HEK293T (cell line): ENCODE data around the gene C16orf74.

ENCODE experiments used
- ARNT ChIP-seq: fragments of 450-650 bp; IDR thresholded peaks from 2 replicates; pipeline ENCODE4 v1.6.1; 2017; ENCODE audit warnings: mild to moderate bottlenecking
- BHLHE40 ChIP-seq: fragments of 450-650 bp; IDR thresholded peaks from 2 replicates; pipeline ENCODE4 v1.6.1; 2016; ENCODE audit warnings: mild to moderate bottlenecking, moderate library complexity, borderline replicate concordance
- CTBP1 ChIP-seq: fragments of 450-650 bp; IDR thresholded peaks from 2 replicates; pipeline ENCODE4 v1.6.1; 2016; ENCODE audit warnings: borderline replicate concordance
- ELF4 ChIP-seq: fragments of 450-650 bp; IDR thresholded peaks from 2 replicates; pipeline ENCODE4 v1.6.1; 2017; ENCODE audit warnings: antibody characterized with exemption
- FOXA1 ChIP-seq: fragments of 450-650 bp; IDR thresholded peaks from 2 replicates; pipeline ENCODE4 v1.6.1; 2016; ENCODE audit warnings: mild to moderate bottlenecking
- FOXK2 ChIP-seq: fragments of 450-650 bp; IDR thresholded peaks from 2 replicates; pipeline ENCODE4 v1.6.1; 2016; ENCODE audit warnings: mild to moderate bottlenecking
- FOXM1 ChIP-seq: fragments of 450-650 bp; IDR thresholded peaks from 2 replicates; pipeline ENCODE4 v1.6.1; 2017; ENCODE audit warnings: mild to moderate bottlenecking, borderline replicate concordance
- L3MBTL2 ChIP-seq: fragments of 450-650 bp; conservative IDR thresholded peaks from 2 replicates; pipeline ENCODE4 v1.6.1; 2016; ENCODE audit warnings: mild to moderate bottlenecking
- LEF1 ChIP-seq: fragments of 450-650 bp; IDR thresholded peaks from 2 replicates; pipeline ENCODE4 v1.6.1; 2017; ENCODE audit warnings: mild to moderate bottlenecking, borderline replicate concordance
- NFRKB ChIP-seq: fragments of 450-650 bp; IDR thresholded peaks from 2 replicates; pipeline ENCODE4 v1.6.1; 2016; ENCODE audit warnings: mild to moderate bottlenecking, moderate library complexity
- SP1 ChIP-seq: fragments of 450-650 bp; IDR thresholded peaks from 2 replicates; pipeline ENCODE4 v1.6.1; 2017
- SUZ12 ChIP-seq: fragments of 450-650 bp; IDR thresholded peaks from 2 replicates; pipeline ENCODE4 v1.6.1; 2016; ENCODE audit warnings: mild to moderate bottlenecking
- TARDBP ChIP-seq: fragments of 450-650 bp; IDR thresholded peaks from 2 replicates; pipeline ENCODE4 v1.6.1; 2016
- TF ChIP-seq, protein P1 (sequence below): fragments of 450-650 bp; IDR thresholded peaks from 2 replicates; pipeline ENCODE4 v1.6.1; 2016

DNA sequence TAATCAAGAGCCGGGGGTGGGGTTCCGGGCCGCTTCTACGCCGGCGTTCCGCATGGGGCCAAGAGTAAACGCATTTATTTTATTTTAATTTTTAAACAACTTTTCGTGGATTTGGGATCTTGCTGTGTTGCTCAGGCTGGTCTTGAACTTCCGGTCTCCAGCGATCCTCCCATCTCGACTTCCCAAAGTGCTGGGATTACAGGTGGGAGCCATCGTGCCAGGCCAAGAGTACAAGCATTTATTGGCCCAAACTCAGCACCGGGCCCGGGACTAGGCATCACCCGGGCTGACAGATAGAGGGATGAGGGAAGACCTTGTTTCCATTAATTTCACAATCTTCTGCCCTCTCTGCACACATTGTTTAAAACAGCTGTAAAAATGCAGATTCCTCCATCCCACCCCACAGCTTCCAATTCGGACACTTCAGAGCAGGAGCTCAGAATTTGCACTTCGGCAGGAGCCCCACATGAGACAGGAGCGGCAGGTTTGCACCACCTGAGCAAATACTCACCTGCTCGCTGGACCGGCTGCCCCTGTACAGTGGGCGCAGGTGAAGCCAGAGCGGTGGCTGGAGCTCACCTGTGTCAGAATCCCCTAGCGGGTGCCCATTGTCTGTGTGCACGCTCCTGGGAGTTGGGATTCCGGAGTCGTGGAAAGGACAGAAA lies 61.5 kb downstream of the C16orf74 start:
- no peak for TF ChIP-seq ARNT
- TF ChIP-seq FOXM1 = no peak
- no peak for TF ChIP-seq ELF4
- TF ChIP-seq FOXK2 = no peak
- no peak for TF ChIP-seq NFRKB
- TF ChIP-seq SUZ12 = no peak
- TF ChIP-seq SP1 = no peak
- TF ChIP-seq TARDBP = no peak
- no peak for TF ChIP-seq LEF1
- no peak for TF ChIP-seq FOXA1
- TF ChIP-seq BHLHE40 = no peak
- no peak for TF ChIP-seq L3MBTL2
- no peak for TF ChIP-seq CTBP1
- TF ChIP-seq, protein P1, sequence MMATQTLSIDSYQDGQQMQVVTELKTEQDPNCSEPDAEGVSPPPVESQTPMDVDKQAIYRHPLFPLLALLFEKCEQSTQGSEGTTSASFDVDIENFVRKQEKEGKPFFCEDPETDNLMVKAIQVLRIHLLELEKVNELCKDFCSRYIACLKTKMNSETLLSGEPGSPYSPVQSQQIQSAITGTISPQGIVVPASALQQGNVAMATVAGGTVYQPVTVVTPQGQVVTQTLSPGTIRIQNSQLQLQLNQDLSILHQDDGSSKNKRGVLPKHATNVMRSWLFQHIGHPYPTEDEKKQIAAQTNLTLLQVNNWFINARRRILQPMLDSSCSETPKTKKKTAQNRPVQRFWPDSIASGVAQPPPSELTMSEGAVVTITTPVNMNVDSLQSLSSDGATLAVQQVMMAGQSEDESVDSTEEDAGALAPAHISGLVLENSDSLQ = no peak
